GM21423 (cell line): ENCODE results near the gene RGS10.
"Not testable (repeated sequence)": the region's sequence is repeated elsewhere in the genome, so short reads cannot be mapped to it uniquely, and the experiment has no call there.

Experiments
- ATAC-seq: cut with Tn5 transposase; IDR thresholded peaks from one replicate; pipeline ENCODE4 v1.9.1; 2021; ENCODE audit warnings: mild to moderate bottlenecking, moderate library complexity; ENCODE audit not compliant: unreplicated experiment

Gene RGS10

DNA sequence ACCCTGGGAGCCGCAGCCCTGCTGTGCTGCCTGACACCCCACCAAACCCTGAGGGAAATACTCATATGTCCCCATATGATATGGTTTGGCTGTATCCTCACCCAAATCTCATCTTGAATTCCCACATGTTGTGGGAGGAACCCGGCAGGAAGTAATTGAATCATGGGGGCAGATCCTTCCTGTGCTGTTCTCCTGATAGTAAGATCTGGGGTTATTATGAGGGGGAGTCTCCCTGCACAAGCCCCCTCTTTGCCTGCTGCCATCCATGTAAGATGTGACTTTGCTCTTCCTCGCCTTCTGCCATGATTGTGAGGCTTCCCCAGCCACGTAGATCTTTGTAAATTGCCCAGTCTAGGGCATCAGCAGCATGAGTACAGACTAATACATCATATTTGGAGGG lies 68.7 kb downstream of the RGS10 start:
- no peak for ATAC-seq

DNA sequence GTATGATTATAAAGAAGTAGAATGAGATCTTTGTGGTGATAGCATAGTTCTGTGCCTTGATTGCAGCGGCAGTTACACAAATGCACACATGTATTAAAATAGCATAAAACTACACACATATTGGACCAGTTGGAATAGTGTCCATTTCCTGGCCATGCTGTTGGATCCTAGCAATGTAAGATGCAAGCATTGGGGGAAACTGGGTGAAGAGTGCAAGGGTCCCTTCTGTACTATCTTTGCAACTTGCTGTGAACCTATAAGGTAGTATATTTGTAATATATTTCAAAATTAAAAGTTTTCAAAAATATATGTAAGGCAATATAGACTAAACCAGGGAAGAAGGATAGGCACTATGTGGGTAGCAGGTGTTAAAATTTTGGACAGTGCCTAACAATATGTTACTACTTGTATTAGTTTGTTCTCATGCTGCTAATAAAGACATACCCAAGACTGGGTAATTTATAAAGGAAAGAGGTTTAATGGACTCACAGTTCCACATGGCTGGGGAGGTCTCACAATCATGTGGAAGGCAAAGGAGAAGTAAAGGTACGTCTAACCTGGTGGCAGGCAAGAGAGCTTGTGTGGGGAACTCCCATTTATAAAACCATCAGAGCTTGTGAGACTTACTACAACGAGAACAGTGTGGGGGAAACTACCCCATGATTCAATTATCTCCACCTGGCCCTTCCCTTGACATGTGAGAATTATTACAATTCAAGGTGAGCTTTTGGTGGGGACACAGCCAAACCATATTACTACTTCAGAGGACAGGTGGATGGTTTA lies 71.4 kb downstream of the RGS10 start:
- no peak for ATAC-seq

- ATAC-seq: no peak
Measured at GRCh38 chr10:119469846-119470245, 72.7 kb downstream of the RGS10 start.

GRCh38 chr10:119469325-119469707 lies 73.2 kb downstream of the RGS10 start:
- no peak for ATAC-seq

GRCh38 chr10:119468542-119469324 lies 73.8 kb downstream of the RGS10 start:
- ATAC-seq: no peak

DNA sequence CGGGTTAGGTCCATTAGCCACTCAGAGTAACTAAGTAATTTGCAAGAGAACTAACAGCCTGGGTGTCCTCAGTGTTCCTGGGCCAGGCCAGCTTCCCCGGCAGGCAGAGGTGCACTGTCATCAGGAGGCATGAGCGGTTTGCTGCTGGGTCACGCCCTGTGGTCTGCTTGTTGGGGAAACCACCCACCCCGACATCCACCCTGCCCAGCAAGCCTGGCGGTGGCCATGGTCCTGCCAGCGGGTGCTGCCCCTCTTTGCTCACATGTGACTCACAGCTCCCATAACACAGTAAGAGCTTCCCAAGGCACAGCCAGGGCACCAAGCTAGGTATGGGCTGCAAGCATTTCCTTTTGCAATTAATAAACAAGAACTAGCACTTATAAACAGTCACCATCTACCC lies 75.9 kb downstream of the RGS10 start:
- no peak for ATAC-seq

GRCh38 chr10:119466076-119466475 lies 76.4 kb downstream of the RGS10 start:
- ATAC-seq: no peak

- ATAC-seq: no peak
Measured at GRCh38 chr10:119465085-119465484, 77.4 kb downstream of the RGS10 start.

- not testable (repeated sequence) for ATAC-seq
Measured at GRCh38 chr10:119463195-119463594, 79.3 kb downstream of the RGS10 start.

- no peak for ATAC-seq
Measured at GRCh38 chr10:119462773-119463172, 79.7 kb downstream of the RGS10 start.

DNA sequence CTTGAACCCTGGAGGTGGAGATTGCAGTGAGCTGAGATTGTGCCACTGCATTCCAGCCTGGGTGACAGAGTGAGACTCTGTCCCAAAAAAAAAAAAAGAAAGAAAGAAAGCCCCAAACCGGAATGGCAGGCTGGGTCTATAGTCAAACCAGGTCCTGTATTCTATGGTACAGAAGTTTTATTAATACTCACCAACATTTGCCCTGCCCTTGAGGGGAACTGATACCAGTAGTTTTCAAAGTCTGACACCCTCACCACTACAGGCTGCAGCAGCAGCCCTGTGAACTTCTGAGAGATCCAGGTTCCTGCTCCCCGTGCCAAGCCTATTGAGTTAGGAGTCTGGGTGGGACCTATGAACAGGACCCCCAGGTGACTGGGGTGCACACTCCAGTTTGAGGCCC lies 80.6 kb downstream of the RGS10 start:
- peak; percentile 48 for ATAC-seq

DNA sequence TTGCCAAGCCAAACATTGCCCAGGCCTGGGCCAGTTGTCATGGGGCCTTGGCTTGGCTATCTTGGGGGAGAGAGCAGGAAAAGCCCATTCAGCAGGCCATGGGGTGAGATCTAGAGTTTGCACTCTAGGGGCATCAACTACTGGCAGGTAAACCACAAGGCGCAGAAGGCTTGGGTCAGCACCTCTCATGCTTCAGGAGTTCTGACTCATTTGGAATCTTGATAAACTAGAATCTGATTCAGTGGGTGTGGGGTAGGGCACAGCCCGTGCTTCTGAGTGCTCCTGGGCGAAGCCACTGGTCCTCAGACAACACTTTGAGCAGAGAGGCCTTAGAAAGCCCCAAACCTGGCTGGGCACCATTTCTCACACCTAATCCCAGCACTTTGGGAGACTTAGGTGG lies 81.1 kb downstream of the RGS10 start:
- ATAC-seq: no peak

GRCh38 chr10:119460369-119461195 lies 81.9 kb downstream of the RGS10 start:
- no peak for ATAC-seq

GRCh38 chr10:119459681-119460340 lies 82.7 kb downstream of the RGS10 start:
- no peak for ATAC-seq

- no peak for ATAC-seq
Measured at GRCh38 chr10:119457966-119458766, 84.4 kb downstream of the RGS10 start.

DNA sequence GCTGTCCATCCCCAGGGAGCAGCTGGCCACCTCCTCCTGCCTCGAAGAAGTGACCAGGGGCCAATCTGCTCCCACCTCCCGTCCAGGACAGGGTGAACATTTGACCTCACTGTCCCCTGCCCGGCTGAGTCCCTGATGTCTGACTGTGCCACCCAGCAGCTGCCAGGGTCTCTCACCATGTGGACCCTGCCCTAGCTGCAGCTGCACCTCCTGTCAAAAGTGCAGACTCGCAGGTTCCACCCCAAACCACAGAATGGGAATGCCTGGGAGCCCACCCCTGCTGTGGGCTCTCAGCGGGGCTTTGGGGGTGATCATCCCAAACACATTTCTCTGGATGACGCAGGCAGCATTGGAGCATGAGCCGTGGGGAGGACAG lies 86.1 kb downstream of the RGS10 start:
- ATAC-seq: no peak

DNA sequence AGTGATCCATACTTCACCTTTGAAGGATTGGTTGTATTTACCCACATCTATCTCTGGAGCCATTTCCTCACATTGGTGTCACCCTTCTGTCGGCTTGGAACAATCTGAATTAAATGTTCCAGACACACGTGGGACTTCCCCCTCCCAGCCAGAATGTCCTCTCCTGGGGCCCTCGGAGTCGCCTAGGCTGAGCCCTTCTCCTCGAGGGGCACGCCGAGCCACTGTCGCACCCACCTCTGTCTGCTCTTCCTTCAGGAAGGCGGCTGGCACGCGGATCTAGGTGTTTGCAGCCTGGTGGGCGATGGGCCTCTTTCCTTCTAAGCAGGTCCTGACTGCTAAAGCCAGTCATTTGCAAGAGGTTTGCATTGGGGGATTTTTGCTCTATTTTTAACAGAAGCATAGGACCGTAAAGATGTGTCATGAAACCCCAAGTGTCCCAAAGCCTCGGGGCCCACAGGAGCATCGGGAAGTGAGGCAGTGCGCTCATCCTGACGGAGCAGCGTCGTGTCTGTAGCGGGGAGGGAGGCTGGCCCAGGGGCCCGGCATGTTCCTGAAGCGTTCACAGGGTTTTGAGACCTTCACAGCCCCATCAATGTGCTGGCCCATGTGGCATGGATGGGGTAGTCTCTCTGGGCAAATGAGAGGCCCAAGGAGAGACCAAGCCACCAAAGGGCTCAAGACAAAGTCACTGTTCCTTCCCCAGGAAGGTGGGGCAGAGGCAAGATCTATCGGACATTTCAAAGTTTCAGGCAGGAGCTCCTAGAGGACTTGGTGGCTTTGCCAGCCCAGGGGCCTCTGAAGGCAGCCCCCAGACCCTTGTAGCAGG lies 86.7 kb downstream of the RGS10 start:
- ATAC-seq: no peak

DNA sequence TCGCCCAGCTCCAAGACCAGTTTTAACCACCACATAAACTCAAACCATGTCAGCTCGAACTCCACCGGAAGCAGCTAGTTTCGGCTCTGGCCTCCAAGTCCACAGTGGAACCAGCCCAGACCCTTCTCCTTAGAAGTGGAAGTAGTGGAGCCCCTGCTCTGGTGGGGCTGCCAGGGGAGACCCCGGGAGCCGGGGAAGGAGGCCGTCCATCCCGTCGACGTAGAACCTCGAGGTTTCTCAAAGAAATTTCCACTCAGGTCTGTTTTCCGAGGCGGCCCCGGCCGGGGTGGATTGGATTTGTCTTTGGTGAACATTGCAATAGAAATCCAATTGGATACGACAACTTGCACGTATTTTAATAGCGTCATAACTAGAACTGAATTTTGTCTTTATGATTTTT lies 87.5 kb downstream of the RGS10 start:
- no peak for ATAC-seq

DNA sequence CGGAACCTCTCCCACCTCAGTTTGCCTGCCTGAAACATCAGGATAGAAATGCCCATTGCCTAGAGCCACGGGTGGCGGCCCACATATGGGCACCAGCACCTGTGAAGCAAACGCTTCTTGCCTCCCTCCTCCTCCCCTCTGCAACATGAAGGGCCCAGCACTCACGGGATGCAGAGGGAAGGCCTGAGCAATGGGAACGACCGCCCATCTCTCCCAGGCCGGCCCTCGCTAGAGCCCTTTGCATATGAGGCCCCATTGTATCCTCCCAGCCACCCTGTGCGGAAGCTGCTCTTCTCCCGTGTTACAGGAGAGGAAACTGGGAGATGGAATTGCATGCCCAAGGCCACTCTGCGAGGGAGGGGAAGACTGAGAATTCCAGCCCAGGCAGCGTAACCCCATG lies 88.2 kb downstream of the RGS10 start:
- no peak for ATAC-seq
